Left renal pelvis (tissue), 4 donors: ENCODE measurements around the gene EGLN1. TPM values are rescaled to one million over a fixed set of nuclear protein-coding genes. Genes with fewer than 3 reads are reported as not detected.
"Not testable (repeated sequence)": the region's sequence is repeated elsewhere in the genome, so short reads cannot be mapped to it uniquely, and the experiment has no call there.

ENCODE experiments used
- DNase-seq, 4 donors: peaks; one replicate each; pipeline ENCODE4 v3.0.0-alpha.2; 2013; ENCODE audit warnings: low read depth in 4 of 4, low spot score in 3 of 4
- polyA plus RNA-seq, 4 donors: library from polyadenylated mRNA; unstranded; fragments of 120-200 nt; gene quantifications; one replicate each; pipeline ENCODE4 v1.2.1, GENCODE V29; 2013; ENCODE audit not compliant: insufficient read length in 4 of 4

The EGLN1 gene
- 10 to 100 TPM; 33.9 to 49.2 (median 46.6) TPM for polyA plus RNA-seq

DNA sequence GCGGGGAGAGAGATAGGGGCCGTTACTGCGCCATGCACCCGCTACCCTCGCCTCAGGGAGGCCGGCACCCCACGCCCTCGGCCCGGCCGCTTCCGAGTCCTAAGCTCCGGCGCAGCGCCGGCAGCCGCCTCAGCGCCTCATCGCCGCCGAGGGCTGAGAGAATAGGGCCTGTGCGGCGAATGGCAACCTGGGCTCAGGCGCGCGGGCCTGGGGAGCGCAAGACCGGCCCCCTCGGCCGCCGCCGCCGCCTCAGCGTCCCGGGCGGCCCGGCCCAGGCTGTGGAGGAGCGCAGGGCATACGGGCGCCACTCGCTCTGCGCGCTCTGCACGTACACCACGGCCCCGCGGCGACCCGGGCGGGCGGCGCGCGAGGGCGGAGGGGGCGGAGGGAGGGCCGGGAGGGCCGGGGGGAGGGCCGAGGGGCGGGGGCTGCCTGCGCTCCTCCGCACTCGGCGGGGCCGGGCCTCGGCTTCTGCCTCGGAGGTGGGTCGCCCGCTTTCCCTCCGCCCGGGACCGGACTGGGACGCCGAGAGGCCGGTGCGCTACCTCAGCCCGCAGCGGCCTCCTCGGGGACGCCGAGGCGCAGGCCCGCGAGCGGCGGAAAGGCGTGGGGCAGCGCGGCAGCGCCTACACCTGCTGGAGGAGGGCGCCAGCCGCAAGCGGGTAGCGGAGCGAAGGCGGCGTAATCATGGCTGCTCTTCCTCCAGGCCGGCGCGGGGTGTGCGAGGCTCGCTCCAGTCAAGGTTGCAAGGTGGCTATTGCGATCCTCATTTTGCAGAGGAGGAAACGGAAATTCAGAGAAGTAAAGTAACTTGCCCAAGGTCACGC is at the start of gene EGLN1:
Gene EGLN1 (minus strand): TSS at position 317 of the 827 bp plus-strand sequence. CDS start 399 bp downstream, outside the sequence.
- DNase-seq = peak in 3 of 4 donors; percentile 64 to 70 (median 65)

DNA sequence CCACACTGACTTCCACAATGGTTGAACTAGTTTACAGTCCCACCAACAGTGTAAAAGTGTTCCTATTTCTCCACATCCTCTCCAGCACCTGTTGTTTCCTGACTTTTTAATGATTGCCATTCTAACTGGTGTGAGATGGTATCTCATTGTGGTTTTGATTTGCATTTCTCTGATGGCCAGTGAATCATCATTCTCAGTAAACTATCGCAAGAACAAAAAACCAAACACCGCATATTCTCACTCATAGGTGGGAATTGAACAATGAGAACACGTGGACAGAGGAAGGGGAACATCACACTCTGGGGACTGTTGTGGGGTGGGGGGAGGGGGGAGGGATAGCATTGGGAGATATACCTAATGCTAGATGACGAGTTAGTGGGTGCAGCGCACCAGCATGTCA is 49.4 kb upstream of the EGLN1 start:
- DNase-seq = not testable (repeated sequence)

DNA sequence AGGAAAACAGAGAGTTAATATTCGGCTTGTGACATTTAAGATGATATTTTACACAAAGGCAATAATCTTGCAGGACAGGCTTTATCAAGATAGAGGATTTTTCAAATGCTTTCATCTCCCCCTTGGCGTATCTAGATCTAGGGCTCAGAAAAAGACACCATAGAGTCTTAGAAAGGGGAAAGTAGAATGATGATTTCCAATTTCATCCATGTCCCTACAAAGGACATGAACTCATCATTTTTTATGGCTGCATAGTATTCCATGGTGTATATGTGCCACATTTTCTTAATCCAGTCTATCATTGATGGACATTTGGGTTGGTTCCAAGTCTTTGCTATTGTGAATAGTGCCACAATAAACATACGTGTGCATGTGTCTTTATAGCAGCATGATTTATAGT is 48.9 kb upstream of the EGLN1 start:
- not testable (repeated sequence) for DNase-seq

DNA sequence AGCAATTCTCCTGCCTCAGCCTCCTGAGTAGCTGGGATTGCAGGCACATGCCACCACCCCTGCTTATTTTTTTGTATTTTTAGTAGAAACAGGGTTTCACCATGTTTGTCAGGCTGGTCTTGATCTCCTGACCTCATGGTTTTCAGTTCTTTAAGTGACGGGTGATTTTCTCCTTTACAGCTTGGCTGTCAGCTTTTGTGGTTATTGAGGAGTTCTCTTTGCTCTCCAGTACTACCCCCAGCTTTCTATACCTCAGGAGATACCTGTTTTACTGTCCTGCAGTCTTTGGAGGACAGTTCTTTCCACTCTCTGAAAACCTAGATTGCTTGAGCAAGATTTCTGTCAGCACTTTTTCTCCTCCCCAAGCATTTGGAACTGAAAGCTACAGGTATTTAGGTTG is 45.9 kb upstream of the EGLN1 start:
- DNase-seq = no peak

DNA sequence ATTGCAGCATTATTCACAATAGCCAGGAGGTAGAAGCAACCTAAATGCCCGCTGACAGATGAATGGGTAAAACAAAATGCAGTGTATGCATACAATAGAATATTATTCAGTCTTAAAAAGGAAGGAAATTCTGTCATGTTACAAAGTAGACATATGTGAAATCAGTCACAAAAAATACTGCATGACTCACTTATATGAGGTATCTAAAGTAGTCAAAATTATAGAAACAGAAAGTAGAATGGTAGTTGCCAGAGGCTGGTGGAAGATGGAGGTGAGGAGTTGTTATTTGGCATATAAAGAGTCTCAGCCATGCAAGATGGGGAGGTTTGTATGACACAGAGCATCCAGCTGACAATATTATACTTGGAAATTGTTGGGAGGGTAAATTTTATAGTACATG is 43.0 kb upstream of the EGLN1 start:
- no peak for DNase-seq

DNA sequence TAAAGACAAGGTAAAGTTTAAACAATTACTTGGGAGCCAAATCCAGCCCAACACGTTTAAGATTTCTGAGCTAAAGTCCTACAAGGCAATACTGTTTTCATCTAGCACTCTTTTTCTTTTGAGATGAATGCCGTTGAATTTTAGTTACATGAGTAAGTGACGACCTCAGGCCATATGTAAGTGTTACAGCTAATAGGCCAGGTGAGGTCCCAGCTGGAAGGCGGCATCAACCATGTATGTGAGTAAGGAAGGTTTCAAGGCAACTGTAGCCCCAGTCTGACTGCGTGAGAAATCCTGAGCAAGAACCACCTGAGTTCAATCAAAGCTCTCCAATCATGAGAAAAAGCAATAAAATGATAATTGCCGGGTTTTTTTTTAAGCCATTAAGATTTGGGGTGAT is 41.5 kb upstream of the EGLN1 start:
- no peak for DNase-seq

DNA sequence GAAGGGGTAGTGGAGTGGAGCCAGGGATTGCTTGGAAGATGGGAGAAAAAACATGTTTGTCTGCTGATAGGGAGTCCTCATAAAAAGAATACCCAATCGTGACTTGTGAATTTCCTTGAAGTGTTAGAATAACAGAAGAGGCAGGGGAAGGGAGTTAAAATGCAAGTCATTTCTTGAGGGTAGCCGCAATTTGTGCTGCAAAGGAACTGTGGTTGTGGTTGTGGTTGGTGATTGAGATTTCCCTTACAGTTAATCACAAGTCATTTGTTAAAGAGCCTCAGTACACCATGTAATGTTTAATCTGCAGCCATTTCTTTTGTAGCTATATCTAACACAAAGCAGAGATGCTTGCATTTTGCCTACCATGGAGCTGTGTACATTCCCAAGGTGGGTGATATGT is 38.5 kb upstream of the EGLN1 start:
- DNase-seq = no peak

DNA sequence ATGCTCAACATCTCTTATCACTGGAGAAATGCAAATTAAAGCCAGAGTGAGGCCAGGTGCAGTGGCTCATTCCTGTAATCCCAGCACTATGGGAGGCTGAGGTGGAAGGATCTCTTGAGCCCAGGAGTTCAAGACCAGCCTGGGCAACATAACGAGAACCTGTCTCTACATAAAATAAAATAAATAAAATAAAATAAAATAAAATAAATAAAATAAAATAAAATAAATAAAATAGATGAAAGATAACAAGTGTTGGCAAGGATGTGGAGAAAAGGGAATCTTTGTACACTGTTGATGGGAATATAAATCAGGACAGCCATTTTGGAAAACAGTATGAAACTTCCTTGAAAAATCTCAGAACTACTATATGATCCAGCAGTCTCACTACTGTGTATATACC is 37.4 kb upstream of the EGLN1 start:
- DNase-seq = not testable (repeated sequence)

DNA sequence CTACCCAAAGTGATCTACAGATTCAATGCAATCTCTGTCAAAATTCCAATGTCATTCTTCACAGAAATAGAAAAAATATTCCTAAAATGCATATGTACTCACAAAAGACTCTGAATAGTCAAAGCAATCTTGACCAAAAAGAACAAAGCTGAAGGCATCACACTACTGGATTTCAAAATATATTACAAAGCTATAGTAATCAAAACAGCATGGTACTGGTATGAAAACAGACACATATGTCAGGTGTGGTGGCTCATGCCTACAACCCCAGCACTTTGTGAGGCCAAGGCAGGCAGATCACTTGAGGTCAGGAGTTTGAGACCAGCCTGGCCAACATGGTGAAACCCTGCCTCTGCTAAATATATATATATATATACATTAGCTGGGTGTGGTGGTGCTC is 35.9 kb upstream of the EGLN1 start:
- not testable (repeated sequence) for DNase-seq

DNA sequence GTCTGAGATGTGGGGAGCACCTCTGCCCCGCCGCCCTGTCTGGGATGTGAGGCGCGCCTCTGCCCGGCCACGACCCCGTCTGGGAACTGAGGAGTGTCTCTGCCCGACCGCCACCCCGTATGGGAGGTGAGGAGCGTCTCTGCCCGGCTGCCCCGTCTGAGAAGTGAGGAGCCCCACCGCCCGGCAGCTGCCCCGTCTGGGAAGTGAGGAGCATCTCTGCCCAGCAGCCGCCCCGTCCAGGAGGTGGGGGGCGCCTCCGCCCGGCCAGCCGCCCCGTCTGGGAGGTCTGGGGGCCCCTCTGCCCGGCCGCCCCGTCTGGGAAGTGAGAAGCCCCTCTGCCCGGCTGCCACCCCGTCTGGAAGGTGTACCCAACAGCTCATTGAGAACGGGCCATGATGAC is 32.0 kb upstream of the EGLN1 start:
- DNase-seq = not testable (repeated sequence)

DNA sequence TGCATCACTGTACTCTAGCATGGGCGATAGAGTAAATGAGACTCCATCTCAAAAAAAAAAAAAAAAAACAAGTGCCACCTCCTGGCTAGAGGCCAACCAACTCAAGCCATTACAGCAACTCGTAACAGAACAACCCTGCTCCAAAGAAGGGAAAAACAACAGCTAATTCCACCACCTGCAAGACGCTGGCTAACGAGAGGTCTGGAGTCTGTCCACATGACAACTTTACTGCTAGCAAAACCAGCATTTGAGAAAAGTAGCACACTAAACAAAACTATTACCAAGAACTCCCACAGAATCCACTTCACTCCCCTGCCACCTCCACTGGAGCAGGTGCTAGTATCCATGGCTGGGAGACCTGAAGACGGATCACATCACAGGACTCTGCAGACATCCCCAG is 24.1 kb upstream of the EGLN1 start:
- DNase-seq = no peak

DNA sequence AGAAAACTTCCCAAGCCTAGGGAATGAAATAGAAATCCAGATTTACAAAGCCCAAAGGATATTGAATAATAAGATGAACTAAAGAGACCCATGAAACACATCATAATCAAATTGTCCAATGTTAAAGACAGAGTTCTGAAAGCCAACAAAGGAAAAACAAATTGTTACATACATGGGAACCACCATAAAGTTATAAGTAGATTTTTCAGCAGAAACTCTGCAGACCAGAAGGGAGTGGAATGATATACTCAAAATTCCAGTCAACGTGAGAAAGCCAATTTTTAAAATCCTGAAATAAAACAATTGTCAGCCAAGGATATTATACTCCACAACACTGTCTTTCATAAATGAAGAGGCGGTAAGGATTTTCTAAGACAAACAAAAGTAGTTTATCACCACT is 22.0 kb upstream of the EGLN1 start:
- DNase-seq = no peak

DNA sequence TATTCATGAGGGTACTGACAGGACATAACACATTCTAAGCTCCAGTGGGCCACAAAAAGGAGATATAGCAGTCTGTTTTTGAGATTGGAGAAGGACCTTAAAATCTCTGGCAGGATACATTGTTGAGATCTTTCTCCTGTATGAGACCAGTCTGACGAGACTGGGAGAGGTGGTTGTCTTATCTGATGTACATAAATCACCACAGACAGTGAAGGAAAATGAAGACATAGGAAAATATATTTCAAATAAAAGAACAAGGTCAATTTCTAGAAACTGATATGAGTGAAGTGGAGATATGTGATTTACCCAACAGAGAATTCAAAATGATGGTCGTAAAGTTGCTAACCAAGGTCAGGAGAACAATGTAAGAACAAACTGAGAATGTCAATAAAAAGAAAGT is 21.3 kb upstream of the EGLN1 start:
- no peak for DNase-seq

DNA sequence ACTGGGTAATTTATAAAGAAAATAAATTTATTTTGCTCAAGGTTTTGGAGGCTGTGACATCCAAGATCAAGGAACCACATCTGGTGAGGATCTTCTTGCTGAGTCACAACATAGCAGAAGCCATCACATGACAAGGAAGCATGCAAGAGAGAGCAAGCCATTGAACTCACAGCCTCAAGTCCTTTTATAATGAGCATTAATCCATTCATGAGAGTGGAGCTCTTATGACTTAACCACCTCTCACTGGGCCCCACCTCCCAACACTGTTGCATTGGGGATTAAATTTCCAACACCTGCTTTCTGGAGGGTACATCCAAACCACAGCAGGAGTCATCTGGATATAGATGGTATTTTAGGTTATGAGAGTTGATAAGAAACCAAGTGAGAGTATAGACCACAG is 20.6 kb upstream of the EGLN1 start:
- no peak for DNase-seq

DNA sequence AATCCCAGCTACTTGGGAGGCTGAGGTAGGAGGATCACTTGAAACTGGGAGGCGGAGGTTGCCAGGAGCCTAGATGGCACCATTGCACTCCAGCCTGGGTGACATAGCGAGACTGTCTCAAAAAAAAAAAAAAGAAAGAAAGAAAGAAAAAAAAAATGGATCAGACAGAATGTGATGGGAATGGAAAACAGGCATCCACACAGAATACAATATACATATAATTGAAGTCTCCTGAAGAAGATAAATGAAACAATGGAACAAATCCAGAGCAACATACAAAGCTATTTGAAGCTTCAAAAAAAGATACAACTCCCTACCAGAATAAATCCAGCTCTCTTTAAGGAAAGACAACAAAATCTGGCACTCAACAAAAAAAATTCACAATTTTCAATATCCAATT is 10.9 kb upstream of the EGLN1 start:
- no peak for DNase-seq

DNA sequence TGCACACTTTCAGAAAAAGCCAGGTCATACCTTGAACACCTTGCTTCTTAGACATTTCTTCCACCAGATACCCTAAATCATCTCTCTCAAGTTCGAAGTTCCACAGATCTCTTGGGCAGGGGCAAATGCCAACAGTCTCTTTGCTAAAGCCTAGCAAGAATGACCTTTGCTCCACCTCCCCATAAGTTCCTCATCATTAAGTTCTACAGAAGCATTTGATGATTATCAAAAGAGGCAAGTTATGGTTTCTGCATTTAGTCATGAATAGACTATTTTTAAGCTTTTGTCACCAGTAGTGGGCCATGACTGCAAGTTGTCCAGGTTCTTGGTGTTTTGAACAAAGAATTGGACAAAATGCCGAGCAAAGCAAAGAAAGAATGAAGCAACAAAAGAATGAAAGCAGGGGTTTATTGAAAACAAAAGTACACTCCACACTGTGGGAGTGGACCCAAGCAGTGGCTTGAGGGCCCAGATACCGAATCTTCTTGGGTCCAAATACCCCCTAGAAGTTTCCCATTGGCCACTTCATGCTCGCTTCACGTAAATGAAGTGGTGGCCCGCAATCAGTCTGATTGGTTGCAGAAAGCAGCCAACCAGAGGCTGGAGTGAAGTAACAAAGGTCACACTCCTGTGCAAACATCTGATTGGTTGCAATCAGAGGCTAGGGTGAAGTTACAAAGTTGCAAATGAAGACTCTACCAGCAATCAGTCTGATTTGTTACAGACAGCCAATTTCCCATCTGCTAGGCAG is 9.8 kb upstream of the EGLN1 start:
- DNase-seq = no peak

DNA sequence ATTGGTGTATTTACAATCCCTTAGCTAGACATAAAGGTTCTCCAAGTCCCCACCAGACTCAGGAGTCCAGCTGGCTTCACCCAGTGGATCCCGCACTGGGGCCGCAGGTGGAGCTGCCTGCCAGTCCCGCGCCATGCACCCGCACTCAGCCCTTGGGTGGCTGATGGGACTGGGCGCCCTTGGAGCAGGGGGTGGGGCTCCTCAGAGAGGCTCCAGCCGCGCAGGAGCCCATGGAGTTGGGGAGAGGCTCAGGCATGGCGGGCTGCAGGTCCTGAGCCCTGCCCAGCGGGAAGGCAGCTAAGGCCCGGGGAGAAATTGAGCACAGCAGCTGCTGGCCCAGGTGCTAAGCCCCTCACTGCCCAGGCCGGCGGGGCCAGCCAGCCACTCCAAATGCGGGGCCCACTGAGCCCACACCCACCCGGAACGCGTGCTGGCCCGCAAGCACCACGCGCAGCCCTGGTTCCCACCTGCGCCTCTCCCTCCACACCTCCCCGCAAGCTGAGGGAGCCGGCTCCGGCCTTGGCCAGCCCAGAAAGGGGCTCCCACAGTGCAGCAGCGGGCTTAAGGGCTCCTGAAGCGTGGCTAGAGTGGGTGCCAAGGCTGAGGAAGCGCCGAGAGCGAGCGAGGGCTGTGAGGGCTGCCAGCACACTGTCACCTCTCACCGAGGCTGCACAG is 8.7 kb upstream of the EGLN1 start:
- DNase-seq = not testable (repeated sequence)

DNA sequence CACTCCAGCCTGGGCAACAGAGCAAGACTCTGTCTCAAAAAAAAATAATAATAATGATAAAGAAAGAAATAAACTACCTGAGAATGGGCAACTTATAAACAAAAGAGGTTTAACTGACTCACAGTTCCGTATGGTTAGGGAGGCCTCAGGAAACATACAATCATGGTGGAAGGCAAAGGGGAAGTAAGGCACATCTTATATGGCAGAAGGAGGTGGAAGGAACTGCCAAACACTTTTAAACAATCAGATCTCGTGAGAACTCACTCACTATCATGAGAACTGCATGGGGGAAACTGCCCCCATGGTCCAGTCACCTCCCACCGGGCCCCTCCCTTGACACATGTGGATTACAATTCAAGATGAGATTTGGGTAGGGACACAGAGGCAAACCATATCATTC is 6.3 kb upstream of the EGLN1 start:
- no peak for DNase-seq

DNA sequence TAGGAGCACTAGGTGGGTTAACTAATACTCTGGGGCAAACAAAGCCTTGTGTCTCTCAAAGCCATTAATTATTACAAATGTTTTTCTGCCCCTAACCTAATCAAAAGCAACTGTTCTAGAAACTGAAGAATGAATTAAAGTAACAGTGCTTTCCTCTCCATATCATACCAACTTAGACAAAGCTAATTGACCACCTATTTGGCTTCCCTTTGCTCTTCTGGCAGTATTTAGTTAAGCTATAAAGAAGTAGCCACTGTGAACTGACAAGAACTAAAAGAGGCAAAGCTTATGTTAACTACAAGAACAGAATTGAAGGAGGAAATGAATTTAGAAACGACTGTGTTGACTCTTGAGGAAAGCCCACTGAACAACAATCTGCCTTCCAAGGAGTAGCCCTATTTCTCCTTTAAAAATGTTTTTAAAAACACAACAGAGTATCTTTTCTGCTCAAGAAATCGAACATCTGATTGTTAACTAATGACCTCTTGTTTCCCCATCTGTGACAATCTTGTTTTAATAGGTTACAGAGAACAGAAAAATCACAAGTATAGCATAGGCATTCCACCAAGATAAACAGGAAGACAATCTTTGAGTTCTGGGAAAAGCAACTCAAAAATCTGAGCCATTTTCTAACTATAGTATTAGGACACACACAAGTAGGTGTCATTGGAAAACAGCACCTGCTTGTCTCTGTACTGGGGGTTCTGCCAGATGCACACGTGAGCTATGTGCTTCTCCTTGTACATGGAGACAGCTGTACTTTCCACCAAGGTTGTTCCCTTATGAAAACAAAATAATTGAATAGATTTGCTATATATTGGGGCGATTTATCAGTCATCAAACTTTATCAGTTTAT is 3.1 kb upstream of the EGLN1 start:
- no peak for DNase-seq

DNA sequence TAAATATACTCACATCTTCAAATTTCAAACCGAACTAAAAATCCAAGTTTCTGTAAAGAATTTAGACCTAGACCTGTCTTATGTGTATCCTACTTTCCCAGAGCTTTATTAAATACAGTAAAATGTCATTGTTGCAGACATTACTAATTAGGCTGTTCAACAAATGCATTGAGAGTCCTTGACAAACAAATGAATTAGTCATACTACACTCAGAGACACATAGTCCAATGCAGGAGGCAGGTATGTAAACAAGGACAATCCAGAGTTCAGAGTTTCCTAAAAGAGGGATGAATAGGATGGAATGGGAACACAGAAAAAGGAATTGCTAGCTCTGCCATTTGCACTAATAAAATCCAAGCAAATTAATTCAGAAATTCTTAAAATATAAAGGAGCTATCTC is 1.6 kb upstream of the EGLN1 start:
- no peak for DNase-seq
